DOHH2 (cell line): ENCODE data around the gene STMN3.

Experiments used
- H3F3A ChIP-seq: fragments of 200-600 bp; sonication (generic), shearing (Covaris generic); 2 replicates; pipeline ENCODE4 v1.6.0; 2016; ENCODE audit warnings: antibody characterized with exemption, mild to moderate bottlenecking; ENCODE audit not compliant: control insufficient read depth, insufficient read depth
- H3K27ac ChIP-seq: fragments of 200-600 bp; sonication (generic); 2 replicates; pipeline ENCODE4 v1.5.1; 2014; ENCODE audit warnings: low read depth, mild to moderate bottlenecking, low read length, moderate library complexity
- H3K27me3 ChIP-seq: fragments of 200-600 bp; sonication (generic); 2 replicates; pipeline ENCODE4 v1.6.1; 2014; ENCODE audit warnings: mild to moderate bottlenecking, low read length, mixed read lengths; ENCODE audit not compliant: control insufficient read depth
- H3K36me3 ChIP-seq: fragments of 200-600 bp; sonication (generic); 2 replicates; pipeline ENCODE4 v1.6.1; 2014; ENCODE audit warnings: mild to moderate bottlenecking, low read length, moderate library complexity, mixed read lengths; ENCODE audit not compliant: control insufficient read depth
- H3K4me1 ChIP-seq: fragments of 200-600 bp; sonication (generic); 2 replicates; pipeline ENCODE4 v1.6.1; 2014; ENCODE audit warnings: mild to moderate bottlenecking, low read length, mixed read lengths; ENCODE audit not compliant: control insufficient read depth
- H3K4me2 ChIP-seq: fragments of 200-600 bp; sonication (generic); 2 replicates; pipeline ENCODE4 v1.6.0; 2014; ENCODE audit warnings: mild to moderate bottlenecking, low read length, moderate library complexity
- H3K4me3 ChIP-seq: fragments of 200-600 bp; sonication (generic); 2 replicates; pipeline ENCODE4 v1.5.1; 2014; ENCODE audit warnings: mild to moderate bottlenecking, low read length, mixed read lengths
- H3K79me2 ChIP-seq: fragments of 200-600 bp; sonication (generic); 2 replicates; pipeline ENCODE4 v1.6.1; 2014; ENCODE audit warnings: mild to moderate bottlenecking, low read length, mixed read lengths; ENCODE audit not compliant: control insufficient read depth
- H3K9me2 ChIP-seq: fragments of 200-600 bp; sonication (generic); replicated peaks from 2 replicates; pipeline ENCODE4 v1.6.1; 2014; ENCODE audit warnings: mild to moderate bottlenecking, low read length, mixed read lengths; ENCODE audit not compliant: control insufficient read depth
- H3K9me3 ChIP-seq: fragments of 200-600 bp; sonication (generic); 2 replicates; pipeline ENCODE4 v1.6.1; 2014; ENCODE audit warnings: antibody characterized with exemption, low read length, mixed read lengths; ENCODE audit not compliant: control insufficient read depth, insufficient read depth
- H4K20me1 ChIP-seq: fragments of 200-600 bp; sonication (generic); 2 replicates; pipeline ENCODE4 v1.6.0; 2014; ENCODE audit warnings: low read depth, mild to moderate bottlenecking, antibody characterized with exemption, low read length, moderate library complexity; ENCODE audit not compliant: control insufficient read depth, insufficient read depth
- CTCF ChIP-seq: fragments of 200-600 bp; sonication (generic); IDR thresholded peaks from one replicate; pipeline ENCODE4 v1.5.1; 2014; ENCODE audit warnings: antibody characterized with exemption, mild to moderate bottlenecking, low read depth, low read length; ENCODE audit not compliant: poor library complexity, severe bottlenecking
- EZH2phosphoT487 ChIP-seq: fragments of 200-600 bp; sonication (generic); IDR thresholded peaks from 2 replicates; pipeline ENCODE4 v1.6.1; 2017; ENCODE audit warnings: borderline replicate concordance, mild to moderate bottlenecking, antibody characterized with exemption, low read length, moderate library complexity, mixed read lengths

The STMN3 gene

GRCh38 chr20:63664143-63664851 lies 11.1 kb upstream of the STMN3 start:
- Histone ChIP-seq H3K27me3 (no peaks in the 10 kb centered on the region), H3K79me2 (peaks cover 15% of the 10 kb centered on the region), H3K4me1 (peaks cover 3% of the 10 kb centered on the region), H3F3A (no peaks in the 10 kb centered on the region), H3K9me3 (no peaks in the 10 kb centered on the region), H3K4me2 (no peak overlapping the region), H4K20me1 (peaks cover 3% of the 10 kb centered on the region; the same call in 1 of the 2 replicates), H3K9me2 (no peaks in the 10 kb centered on the region), H3K36me3 (peaks cover 59% of the 10 kb centered on the region), H3K27ac (no peak overlapping the region), H3K4me3 (no peak overlapping the region)
- no peak for TF ChIP-seq CTCF
- TF ChIP-seq EZH2phosphoT487, result no peak

- H3K36me3 ChIP-seq, result peaks cover 57% of the 10 kb centered on the region
Observed at GRCh38 chr20:63663332-63664066, 10.3 kb upstream of the STMN3 start.

GRCh38 chr20:63662813-63663189 lies 9.6 kb upstream of the STMN3 start:
- H3K4me2 ChIP-seq, result no peak overlapping the region
- no peaks in the 10 kb centered on the region for H3F3A ChIP-seq
- no peaks in the 10 kb centered on the region for H3K27me3 ChIP-seq
- peaks cover 8% of the 10 kb centered on the region; the same call in 1 of the 2 replicates for H4K20me1 ChIP-seq
- no peaks in the 10 kb centered on the region for H3K9me2 ChIP-seq
- H3K79me2 ChIP-seq, result peaks cover 23% of the 10 kb centered on the region
- H3K4me3 ChIP-seq, result no peak overlapping the region
- TF ChIP-seq CTCF, result no peak
- TF ChIP-seq EZH2phosphoT487, result no peak
- H3K36me3 ChIP-seq, result peaks cover 50% of the 10 kb centered on the region
- no peaks in the 10 kb centered on the region for H3K9me3 ChIP-seq
- peaks cover 9% of the 10 kb centered on the region for H3K4me1 ChIP-seq
- no peak overlapping the region for H3K27ac ChIP-seq

More at GRCh38 chr20:63663332-63664066, 10.3 kb upstream of the STMN3 start:
- Histone ChIP-seq H3K9me2 (no peaks in the 10 kb centered on the region), H3K9me3 (no peaks in the 10 kb centered on the region), H3K27me3 (no peaks in the 10 kb centered on the region), H3F3A (no peaks in the 10 kb centered on the region), H4K20me1 (peaks cover 8% of the 10 kb centered on the region; the same call in 1 of the 2 replicates), H3K79me2 (peaks cover 23% of the 10 kb centered on the region), H3K4me3 (no peak overlapping the region), H3K4me2 (no peak overlapping the region), H3K4me1 (peaks cover 7% of the 10 kb centered on the region), H3K27ac (no peak overlapping the region)
- no peak for TF ChIP-seq CTCF
- TF ChIP-seq EZH2phosphoT487, result no peak
